A673 (cell line): Measurements from ENCODE around the gene RASA3. TPM values are rescaled to one million over a fixed set of nuclear protein-coding genes. Genes with fewer than 3 reads are reported as not detected.

Experiments used
- BruUV-seq: library from RNA; stranded (reverse); fragments of 400-500 nt; replicated peaks from 2 replicates; lab custom pipeline; 2021; lab: Mats Ljungman, UMichigan
- CTCF ChIA-PET: fragments of 300-600 bp; sonication (Branson Sonifier 250); formaldehyde crosslinking; loops from one replicate; lab custom pipeline; 2022; ENCODE audit warnings: antibody characterized with exemption; lab: Charles Lee
- POLR2A ChIA-PET: fragments of 300-600 bp; sonication (Branson Sonifier 250); formaldehyde crosslinking; loops from one replicate; lab custom pipeline; 2022; ENCODE audit warnings: antibody characterized with exemption; ENCODE audit not compliant: low non-redundant PET; lab: Charles Lee
- DNase-seq: peaks from one replicate; pipeline ENCODE4 v3.0.0-alpha.2; 2015; ENCODE audit warnings: low spot score
- H3K27ac ChIP-seq: fragments of 200-600 bp; sonication (generic); 2 replicates; pipeline ENCODE4 v1.5.1; 2016; ENCODE audit warnings: mixed run types, low read depth, mild to moderate bottlenecking, mixed read lengths, antibody characterized with exemption, low read length; ENCODE audit not compliant: poor library complexity, severe bottlenecking
- H3K27me3 ChIP-seq: fragments of 200-600 bp; sonication (generic); replicated peaks from 2 replicates; pipeline ENCODE4 v1.6.1; 2017; ENCODE audit warnings: mixed run types, low read depth, mild to moderate bottlenecking, mixed read lengths, antibody characterized with exemption, low read length; ENCODE audit not compliant: insufficient read depth, poor library complexity
- H3K36me3 ChIP-seq: fragments of 200-600 bp; sonication (generic); 2 replicates; pipeline ENCODE4 v1.6.1; 2016; ENCODE audit warnings: mixed run types, mild to moderate bottlenecking, mixed read lengths, antibody characterized with exemption, low read length; ENCODE audit not compliant: insufficient read depth, poor library complexity, severe bottlenecking
- H3K4me1 ChIP-seq: fragments of 200-600 bp; sonication (generic); 2 replicates; pipeline ENCODE4 v1.6.1; 2017; ENCODE audit warnings: mixed run types, mild to moderate bottlenecking, mixed read lengths, antibody characterized with exemption, low read length; ENCODE audit not compliant: insufficient read depth, poor library complexity, severe bottlenecking
- H3K4me3 ChIP-seq: fragments of 200-600 bp; sonication (generic); 2 replicates; pipeline ENCODE4 v1.5.1; 2016; ENCODE audit warnings: low read depth, mixed run types, mild to moderate bottlenecking, mixed read lengths, low read length; ENCODE audit not compliant: poor library complexity, severe bottlenecking
- H3K9me3 ChIP-seq: fragments of 200-600 bp; sonication (generic); 2 replicates; pipeline ENCODE4 v1.6.1; 2016; ENCODE audit warnings: mixed run types, low read depth, mild to moderate bottlenecking, mixed read lengths, antibody characterized with exemption, low read length; ENCODE audit not compliant: poor library complexity, severe bottlenecking
- CTCF ChIP-seq: fragments of 300-800, 200-600 bp; sonication (generic); conservative IDR thresholded peaks from 2 replicates; pipeline ENCODE4 v1.5.1; 2017; ENCODE audit warnings: low read depth, mild to moderate bottlenecking, antibody characterized with exemption, low read length, moderate library complexity, mixed read lengths
- EZH2 ChIP-seq: fragments of 200-600 bp; sonication (generic); IDR thresholded peaks from 2 replicates; pipeline ENCODE4 v1.6.1; 2017; ENCODE audit warnings: borderline replicate concordance, low read depth, mild to moderate bottlenecking, mixed read lengths, antibody characterized with exemption, low read length; ENCODE audit not compliant: poor library complexity, severe bottlenecking
- intact Hi-C: fragments of 100-400 bp; cut with micrococcal nuclease; formaldehyde crosslinking; loops from one replicate; pipeline ENCODE4 v1.10.0; 2022; ENCODE audit not compliant: unreplicated experiment
- total RNA-seq: library from RNA; stranded (reverse); gene quantifications from 2 replicates; pipeline ENCODE4 v1.2.3, GENCODE V29; 2021

Gene RASA3
- total RNA-seq, 1 experiment from 2014 or later = 22.1 TPM

DNA sequence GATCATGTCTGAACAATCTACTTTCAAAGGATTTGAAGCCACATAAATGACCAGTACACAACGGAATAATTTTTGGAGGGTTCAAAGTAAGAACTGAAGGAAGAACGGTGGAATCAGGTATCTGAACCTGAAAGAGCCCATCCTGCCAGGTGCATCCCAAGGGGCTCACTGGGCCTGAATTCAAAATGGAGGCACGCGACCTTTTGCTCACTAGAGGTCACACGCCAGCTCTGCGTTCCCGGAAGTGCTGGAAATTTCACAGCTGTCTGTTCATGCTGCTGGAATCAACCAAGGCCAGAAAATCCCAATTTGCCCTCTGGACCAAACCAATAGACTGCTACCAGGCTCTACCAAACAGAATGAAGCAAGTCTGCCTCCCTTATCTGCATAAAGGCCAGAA is 4.2 kb upstream of the RASA3 start:
- H3K27ac ChIP-seq = no peak overlapping the region
- peaks cover 4% of the 10 kb centered on the region for H3K4me1 ChIP-seq
- no peak for DNase-seq
- H3K9me3 ChIP-seq = no peaks in the 10 kb centered on the region
- H3K36me3 ChIP-seq = no peaks in the 10 kb centered on the region
- intact Hi-C loops = no loop called here
- H3K4me3 ChIP-seq = no peak overlapping the region
- POLR2A ChIA-PET = no interaction called here
- no peaks in the 10 kb centered on the region for H3K27me3 ChIP-seq
- no TSS peak for BruUV-seq
- CTCF ChIA-PET = no interaction called here
- TF ChIP-seq CTCF (no peak), EZH2 (no peak)

DNA sequence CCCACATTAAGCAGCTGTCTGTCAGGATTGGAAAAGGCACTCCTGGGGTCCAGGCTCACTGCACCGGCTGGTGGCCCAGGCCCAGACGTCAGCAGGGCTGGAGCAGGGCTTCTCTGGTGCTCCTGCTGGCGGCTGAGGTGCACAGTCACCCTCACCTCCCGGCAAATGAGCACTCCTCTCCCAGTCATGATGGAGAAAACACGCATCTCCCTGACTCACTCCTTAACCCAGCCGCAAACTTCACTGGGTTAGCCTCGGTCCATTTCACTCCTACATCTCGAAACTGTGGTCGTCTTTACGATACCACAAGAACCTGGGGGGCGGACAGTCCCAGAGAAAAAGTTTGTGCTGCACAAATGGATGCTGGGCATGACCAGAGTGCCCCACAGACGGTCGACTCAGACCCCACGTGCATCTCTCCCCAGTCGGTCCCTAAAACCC is 3.3 kb upstream of the RASA3 start:
- DNase-seq = no peak
- no peaks in the 10 kb centered on the region for H3K9me3 ChIP-seq
- intact Hi-C loops = no loop called here
- peaks cover 5% of the 10 kb centered on the region for H3K4me1 ChIP-seq
- no peak overlapping the region for H3K4me3 ChIP-seq
- CTCF ChIA-PET = no interaction called here
- no peak overlapping the region for H3K27ac ChIP-seq
- no peaks in the 10 kb centered on the region for H3K36me3 ChIP-seq
- TF ChIP-seq CTCF (no peak), EZH2 (no peak)
- POLR2A ChIA-PET = no interaction called here
- no TSS peak for BruUV-seq
- H3K27me3 ChIP-seq = no peaks in the 10 kb centered on the region

DNA sequence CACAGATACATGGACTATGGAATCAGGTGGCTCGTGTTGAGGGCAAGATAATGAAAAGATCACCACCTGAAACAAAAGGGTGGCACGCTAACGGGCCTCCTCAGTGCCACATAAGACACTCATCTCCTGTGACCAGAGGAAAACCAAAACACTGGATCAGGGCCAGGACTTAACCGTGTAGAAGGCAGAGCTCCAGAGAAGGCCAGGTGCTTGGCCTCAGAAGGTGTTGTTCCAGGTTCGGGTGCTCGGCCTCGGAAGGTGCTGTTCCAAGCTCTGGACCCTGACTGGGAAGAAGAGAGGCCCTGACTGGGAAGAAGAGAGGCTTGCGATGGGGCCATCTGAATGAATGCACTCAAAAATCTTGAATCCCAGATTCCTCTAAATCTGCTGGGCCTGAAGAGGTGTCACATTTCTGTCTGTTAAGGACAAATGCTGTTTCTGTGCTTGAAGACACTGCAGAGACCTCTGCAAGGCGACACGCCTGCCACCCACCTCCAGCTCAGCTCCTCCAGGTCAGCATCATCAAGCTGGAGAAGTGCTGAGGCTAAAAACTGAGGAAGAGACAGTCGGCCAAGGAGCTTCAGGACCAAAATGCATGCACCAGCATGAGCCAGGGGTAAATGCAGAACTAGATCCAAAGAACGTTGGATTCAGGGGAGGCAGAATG is 2.7 kb upstream of the RASA3 start:
- BruUV-seq = no TSS peak
- ChIA-PET CTCF (no interaction called here), POLR2A (no interaction called here)
- no peak for DNase-seq
- H3K27me3 ChIP-seq = no peaks in the 10 kb centered on the region
- H3K36me3 ChIP-seq = no peaks in the 10 kb centered on the region
- H3K27ac ChIP-seq = no peak overlapping the region
- intact Hi-C loops = loop anchor here (5.0 kb wide), 1 partner anchor 92 kb away; no protein-coding TSS in a partner anchor
- TF ChIP-seq EZH2 (no peak), CTCF (no peak)
- no peak overlapping the region for H3K4me3 ChIP-seq
- no peaks in the 10 kb centered on the region for H3K9me3 ChIP-seq
- H3K4me1 ChIP-seq = peaks cover 8% of the 10 kb centered on the region
